GM10266 (cell line): ENCODE results near the gene HTR7.
"Not testable (repeated sequence)": the region's sequence is repeated elsewhere in the genome, so short reads cannot be mapped to it uniquely, and the experiment has no call there.

Experiments used
- DNase-seq: peaks from one replicate; pipeline ENCODE4 v3.0.0; 2012; ENCODE audit errors: extremely low spot score
- CTCF ChIP-seq: IDR thresholded peaks from 2 replicates; pipeline ENCODE4 v1.5.1; 2012; ENCODE audit warnings: mild to moderate bottlenecking, low read depth; ENCODE audit not compliant: control insufficient read depth, insufficient read depth; ENCODE audit errors: missing control alignments

The HTR7 gene

GRCh38 chr10:90846746-90847145 lies 11.1 kb downstream of the HTR7 start:
- DNase-seq: no peak
- no peak for TF ChIP-seq CTCF

GRCh38 chr10:90845726-90846125 lies 12.1 kb downstream of the HTR7 start:
- no peak for DNase-seq
- TF ChIP-seq CTCF: no peak

- DNase-seq: no peak
These were observed 15.1 kb downstream of the HTR7 start for GRCh38 chr10:90842725-90843124.

GRCh38 chr10:90837486-90837885 lies 20.4 kb downstream of the HTR7 start:
- DNase-seq: no peak
- no peak for TF ChIP-seq CTCF

More at GRCh38 chr10:90842725-90843124, 15.1 kb downstream of the HTR7 start:
- no peak for TF ChIP-seq CTCF

GRCh38 chr10:90834326-90834725 lies 23.5 kb downstream of the HTR7 start:
- no peak for DNase-seq
- no peak for TF ChIP-seq CTCF

GRCh38 chr10:90832111-90832510 lies 25.7 kb downstream of the HTR7 start:
- DNase-seq: no peak
- no peak for TF ChIP-seq CTCF

- TF ChIP-seq CTCF: no peak
- DNase-seq: no peak
These were observed 35.3 kb downstream of the HTR7 start for GRCh38 chr10:90822508-90822907.

- DNase-seq: not testable (repeated sequence)
These were observed 36.0 kb downstream of the HTR7 start for GRCh38 chr10:90821864-90822263.
